ENCODE data around the gene HSF4. TPM values are rescaled to one million over a fixed set of nuclear protein-coding genes. Genes with fewer than 3 reads are reported as not detected.

The HSF4 gene
- total RNA-seq, 1 donor from 2014 or later, result 22.3 TPM

DNA sequence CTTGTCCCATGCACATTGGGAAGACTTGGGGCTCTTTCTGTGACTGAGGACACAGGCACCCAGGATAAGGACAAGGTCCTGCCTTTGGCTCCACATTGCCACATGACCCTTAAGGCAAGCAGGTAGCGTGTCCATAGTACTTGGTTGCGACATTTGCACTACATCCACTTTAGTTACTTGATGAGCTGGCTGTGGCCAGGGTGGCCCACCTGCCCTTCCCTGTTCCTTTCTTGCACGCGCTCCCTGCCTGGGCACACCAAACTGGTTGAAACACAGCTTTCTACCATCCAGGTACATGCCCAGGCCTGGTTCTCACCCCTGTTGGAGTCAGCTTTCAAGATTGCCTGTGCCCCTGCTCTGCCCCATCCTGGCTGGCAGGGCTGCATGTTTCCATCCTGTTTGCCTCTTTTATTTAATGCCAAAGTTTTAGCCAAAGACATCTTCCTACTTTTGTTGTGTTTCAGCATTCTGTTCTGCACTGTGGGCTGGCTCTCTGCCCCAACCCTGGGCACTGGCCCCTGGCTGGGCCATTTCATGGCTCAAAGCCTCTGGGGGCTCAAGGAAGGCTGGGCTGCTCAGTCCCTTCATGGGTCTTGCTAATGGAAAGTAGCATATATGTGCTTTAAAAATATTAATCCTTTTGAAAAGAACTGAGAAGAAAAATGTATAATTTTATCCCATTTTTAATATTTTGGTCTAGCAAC, 17.0 kb upstream of the HSF4 start:
- Mint-ChIP-seq H3K9me3 (ENCODE audit: unreplicated experiment) (no peaks in the 10 kb centered on the region), H3K36me3 (ENCODE audit: unreplicated experiment) (peaks cover 32% of the 10 kb centered on the region), H3K4me1 (ENCODE audit: unreplicated experiment) (peaks cover 10% of the 10 kb centered on the region), H3K27ac (ENCODE audit: unreplicated experiment) (peak overlapping the region; percentile 43), H3K27me3 (ENCODE audit: unreplicated experiment) (no peaks in the 10 kb centered on the region), H3K4me3 (ENCODE audit: unreplicated experiment) (no peak overlapping the region)
- no peak for DNase-seq (ENCODE audit: extremely low spot score, unreplicated experiment)
- TF ChIP-seq, protein P1, sequence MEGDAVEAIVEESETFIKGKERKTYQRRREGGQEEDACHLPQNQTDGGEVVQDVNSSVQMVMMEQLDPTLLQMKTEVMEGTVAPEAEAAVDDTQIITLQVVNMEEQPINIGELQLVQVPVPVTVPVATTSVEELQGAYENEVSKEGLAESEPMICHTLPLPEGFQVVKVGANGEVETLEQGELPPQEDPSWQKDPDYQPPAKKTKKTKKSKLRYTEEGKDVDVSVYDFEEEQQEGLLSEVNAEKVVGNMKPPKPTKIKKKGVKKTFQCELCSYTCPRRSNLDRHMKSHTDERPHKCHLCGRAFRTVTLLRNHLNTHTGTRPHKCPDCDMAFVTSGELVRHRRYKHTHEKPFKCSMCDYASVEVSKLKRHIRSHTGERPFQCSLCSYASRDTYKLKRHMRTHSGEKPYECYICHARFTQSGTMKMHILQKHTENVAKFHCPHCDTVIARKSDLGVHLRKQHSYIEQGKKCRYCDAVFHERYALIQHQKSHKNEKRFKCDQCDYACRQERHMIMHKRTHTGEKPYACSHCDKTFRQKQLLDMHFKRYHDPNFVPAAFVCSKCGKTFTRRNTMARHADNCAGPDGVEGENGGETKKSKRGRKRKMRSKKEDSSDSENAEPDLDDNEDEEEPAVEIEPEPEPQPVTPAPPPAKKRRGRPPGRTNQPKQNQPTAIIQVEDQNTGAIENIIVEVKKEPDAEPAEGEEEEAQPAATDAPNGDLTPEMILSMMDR (IDR thresholded peaks at IDR 0.05), result no peak

- Mint-ChIP-seq H3K36me3 (ENCODE audit: unreplicated experiment) (peaks cover 29% of the 10 kb centered on the region), H3K4me3 (ENCODE audit: unreplicated experiment) (no peak overlapping the region), H3K27me3 (ENCODE audit: unreplicated experiment) (no peaks in the 10 kb centered on the region), H3K27ac (ENCODE audit: unreplicated experiment) (no peak overlapping the region), H3K9me3 (ENCODE audit: unreplicated experiment) (no peaks in the 10 kb centered on the region), H3K4me1 (ENCODE audit: unreplicated experiment) (peaks cover 10% of the 10 kb centered on the region)
- no peak for DNase-seq (ENCODE audit: extremely low spot score, unreplicated experiment)
- TF ChIP-seq, protein P1 (IDR thresholded peaks at IDR 0.05), result no peak
Observed at GRCh38 chr16:67148221-67148620, 16.3 kb upstream of the HSF4 start.

DNA sequence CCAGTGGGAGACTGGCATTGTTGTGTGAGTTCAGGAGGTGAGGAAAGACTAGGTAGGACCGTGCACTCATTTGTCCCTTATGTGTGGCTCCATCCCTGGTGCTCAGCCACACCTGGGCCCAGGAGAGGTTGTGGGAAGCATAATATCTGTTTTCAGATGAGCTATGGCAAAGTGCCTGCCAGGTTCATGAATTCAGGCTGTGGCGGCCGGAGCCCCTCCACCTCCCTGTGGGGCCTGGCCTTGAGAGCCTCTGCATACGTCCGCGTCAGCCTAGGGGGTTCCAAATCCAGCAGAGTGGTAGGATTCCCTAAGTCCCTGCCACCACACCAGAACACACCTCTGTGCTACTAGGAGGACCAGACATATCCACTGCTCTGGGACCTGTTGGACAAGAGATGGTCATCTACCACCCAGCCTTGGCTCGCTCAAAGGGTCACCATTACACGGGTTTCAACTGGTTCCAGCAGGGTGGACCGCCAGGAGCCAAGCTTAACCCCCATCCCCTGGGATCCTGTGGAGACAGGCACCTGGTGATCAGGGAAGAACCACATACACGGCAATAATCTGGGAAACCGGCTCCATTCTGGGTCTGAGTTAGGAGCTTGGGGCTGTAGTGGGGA, 15.8 kb upstream of the HSF4 start:
- H3K27ac Mint-ChIP-seq (ENCODE audit: unreplicated experiment), result no peak overlapping the region
- H3K27me3 Mint-ChIP-seq (ENCODE audit: unreplicated experiment), result no peaks in the 10 kb centered on the region
- no peak for DNase-seq (ENCODE audit: extremely low spot score, unreplicated experiment)
- peaks cover 10% of the 10 kb centered on the region for H3K4me1 Mint-ChIP-seq (ENCODE audit: unreplicated experiment)
- no peaks in the 10 kb centered on the region for H3K9me3 Mint-ChIP-seq (ENCODE audit: unreplicated experiment)
- H3K4me3 Mint-ChIP-seq (ENCODE audit: unreplicated experiment), result peak overlapping the region; percentile 63
- TF ChIP-seq, protein P1 (IDR thresholded peaks at IDR 0.05), result no peak
- peaks cover 26% of the 10 kb centered on the region for H3K36me3 Mint-ChIP-seq (ENCODE audit: unreplicated experiment)

DNA sequence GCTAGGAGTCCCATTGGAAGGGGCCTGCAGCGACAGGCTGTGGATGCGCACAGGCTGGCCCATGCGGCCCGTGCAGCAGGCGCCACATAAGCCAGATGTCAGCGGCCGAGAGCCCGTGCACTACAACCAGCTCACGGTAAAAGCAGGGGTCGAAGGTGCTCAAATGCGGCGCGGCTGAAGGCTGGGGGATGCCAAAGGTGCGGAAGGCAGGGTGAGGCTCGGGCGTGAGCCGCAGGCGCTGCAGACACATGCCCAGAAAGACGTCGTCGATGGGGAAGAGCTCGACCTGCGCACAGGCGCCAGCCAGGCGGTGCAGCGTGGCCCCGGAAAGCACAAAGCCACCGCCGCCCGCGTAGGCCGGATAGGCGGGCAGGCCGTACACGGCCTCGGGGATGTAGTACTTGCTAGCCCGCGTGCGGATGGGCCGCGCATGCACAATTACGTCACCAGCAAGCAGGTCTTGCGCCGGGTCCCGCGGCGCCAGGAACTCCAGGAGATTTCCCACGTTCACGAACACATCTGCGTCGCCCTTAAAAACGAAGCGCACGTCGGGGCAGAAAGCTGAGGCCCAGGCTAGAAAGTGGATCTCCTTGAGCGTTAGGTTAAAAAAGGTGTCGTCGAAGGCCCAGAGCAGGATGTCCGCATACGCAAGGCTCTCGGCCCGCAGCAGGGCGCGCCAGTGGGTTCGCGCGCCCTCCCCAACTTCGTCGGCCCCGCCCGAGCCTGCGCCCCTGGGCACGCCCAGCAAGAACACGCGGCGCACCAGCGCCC, 15.1 kb upstream of the HSF4 start:
- no peak overlapping the region for H3K27ac Mint-ChIP-seq (ENCODE audit: unreplicated experiment)
- no peaks in the 10 kb centered on the region for H3K9me3 Mint-ChIP-seq (ENCODE audit: unreplicated experiment)
- no peaks in the 10 kb centered on the region for H3K27me3 Mint-ChIP-seq (ENCODE audit: unreplicated experiment)
- H3K36me3 Mint-ChIP-seq (ENCODE audit: unreplicated experiment), result peaks cover 21% of the 10 kb centered on the region
- H3K4me1 Mint-ChIP-seq (ENCODE audit: unreplicated experiment), result peaks cover 10% of the 10 kb centered on the region
- TF ChIP-seq, protein P1 (IDR thresholded peaks at IDR 0.05), result no peak
- H3K4me3 Mint-ChIP-seq (ENCODE audit: unreplicated experiment), result peak overlapping the region; percentile 63
- no peak for DNase-seq (ENCODE audit: extremely low spot score, unreplicated experiment)

Data from osteocyte (in vitro differentiated cells).